Measurements from ENCODE around the gene GCM1.

Gene GCM1

DNA sequence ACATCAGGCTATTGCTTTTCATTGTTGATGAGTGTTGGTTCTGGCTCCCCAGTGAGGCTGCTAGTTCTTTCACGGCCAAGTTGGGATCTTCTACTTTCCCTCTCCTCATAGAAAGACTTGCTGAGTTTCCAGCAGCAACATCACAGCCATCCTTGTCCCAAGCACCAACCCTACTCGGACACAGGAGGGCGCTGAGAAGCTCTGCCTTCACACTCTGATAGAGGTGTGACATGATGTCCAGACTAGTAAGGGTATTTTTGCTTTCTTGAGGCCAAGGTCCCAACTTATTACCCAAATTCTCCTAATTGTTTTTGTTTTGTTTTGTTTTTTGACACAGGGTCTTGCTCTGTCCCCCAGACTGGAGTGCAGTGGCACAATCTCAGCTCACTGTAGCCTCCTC lies 3.0 kb upstream of the GCM1 start:
- DNase-seq = peak; percentile 34 to 40

DNA sequence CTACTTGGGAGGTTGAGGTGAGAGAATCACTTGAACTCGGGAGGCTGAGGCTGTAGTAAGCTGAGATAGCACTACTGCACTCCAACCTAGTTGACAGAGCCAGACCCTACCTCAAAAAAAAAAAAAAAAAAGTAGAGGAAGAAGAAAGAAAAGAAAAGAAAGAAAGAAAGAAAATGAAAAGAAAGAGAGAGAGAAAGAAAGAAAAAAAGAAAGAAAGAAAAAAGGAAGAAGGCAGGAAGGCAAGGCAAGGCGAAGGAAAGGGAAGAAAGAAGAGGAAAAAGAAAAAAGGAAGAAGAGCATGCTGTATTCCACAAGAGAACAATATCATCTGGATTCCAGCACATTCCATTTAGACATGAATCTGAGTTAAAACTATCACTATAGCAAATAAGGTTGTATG lies 3.8 kb downstream of the GCM1 start:
- no peak for DNase-seq

DNA sequence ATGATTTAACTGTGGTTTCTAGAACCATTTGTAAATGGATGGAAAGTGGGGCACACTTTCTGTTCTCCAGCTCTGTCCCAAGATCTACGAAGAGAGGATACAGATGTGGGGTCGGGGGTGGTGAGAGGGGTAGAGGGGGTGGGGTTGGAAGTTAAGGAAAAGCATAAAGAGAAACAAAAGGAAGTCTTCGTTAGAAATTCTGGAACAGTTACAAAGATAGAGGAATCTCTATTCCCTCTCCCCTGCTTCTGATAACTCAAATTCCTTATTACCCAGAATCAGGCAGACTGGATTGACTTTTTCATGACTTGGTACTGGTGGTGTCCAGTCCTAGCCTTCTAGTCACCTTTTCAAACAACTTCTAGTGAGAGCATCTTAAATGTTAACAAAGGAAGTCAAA lies 4.9 kb downstream of the GCM1 start:
- DNase-seq = no peak

DNA sequence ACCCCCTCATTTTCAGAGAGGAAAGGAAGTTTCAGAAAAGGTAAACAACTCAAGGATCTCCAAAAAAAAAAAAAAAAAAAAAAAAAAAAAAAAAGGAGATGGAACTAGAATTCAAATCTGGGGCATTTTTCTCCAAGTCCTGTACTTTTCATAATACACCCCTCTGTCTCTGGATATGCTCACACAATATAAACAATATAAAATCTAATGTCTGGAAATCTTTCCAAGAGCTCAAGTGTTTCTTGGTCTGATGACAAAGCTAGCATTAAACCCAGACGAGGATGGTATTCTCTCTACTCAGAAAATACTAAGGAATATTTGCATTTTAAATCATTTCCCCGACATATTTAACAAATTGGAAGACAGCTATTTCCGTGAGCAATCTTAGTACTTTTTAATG lies 5.8 kb downstream of the GCM1 start:
- no peak for DNase-seq

DNA sequence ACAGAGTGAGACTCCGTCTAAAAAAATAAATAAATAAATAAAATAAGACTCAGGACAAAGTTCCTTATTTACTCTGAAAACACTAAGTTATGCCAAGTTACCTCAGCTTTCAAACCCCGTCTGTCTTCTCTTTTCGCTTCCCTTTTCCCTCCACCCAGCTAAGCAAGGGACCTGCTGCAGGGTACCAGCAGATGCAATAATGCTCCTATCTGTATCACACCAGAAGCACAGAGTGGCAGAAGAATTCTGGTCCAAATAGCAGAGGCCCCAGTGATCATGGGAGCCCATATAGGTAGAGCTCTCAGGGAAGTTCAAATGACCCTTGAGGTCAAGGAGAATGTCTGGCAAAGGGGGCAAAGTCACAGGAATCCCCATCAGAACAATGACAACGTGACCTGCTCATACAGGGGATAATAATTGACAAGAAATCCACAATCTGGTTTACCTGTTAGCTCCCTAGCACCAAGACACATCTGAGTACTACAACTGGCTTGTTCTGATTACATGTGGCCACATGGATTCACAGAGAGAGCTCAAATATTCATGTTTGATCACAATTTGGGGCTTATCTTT lies 8.7 kb downstream of the GCM1 start:
- DNase-seq = no peak

DNA sequence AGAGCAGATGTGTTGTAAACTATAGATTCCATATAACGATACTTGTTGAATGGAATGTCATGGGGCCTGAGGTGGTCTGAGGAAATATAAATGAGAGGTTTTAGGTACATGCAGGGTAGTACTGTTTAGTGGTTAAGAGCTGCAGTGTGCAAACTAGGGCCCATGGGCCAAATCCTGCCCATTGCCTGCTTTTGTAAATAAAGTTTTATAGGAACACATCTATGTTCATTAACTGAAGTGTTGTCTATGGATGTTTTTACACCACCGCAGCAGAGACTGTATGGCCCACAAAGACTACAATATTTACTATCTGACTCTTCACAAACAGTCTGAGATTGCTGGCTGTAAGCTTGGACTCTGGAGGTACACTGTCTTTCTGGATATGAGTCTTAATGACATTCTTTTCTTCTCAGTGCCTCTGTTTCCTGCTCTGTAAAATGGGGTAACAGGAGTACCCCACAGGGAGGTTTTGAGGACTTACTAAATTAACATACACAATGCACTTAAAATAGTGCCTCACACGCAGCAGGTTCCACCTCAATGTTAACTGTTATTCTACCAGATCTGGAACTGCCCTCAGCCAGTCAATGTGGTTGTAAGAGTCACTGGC lies 12.5 kb downstream of the GCM1 start:
- DNase-seq = no peak

DNA sequence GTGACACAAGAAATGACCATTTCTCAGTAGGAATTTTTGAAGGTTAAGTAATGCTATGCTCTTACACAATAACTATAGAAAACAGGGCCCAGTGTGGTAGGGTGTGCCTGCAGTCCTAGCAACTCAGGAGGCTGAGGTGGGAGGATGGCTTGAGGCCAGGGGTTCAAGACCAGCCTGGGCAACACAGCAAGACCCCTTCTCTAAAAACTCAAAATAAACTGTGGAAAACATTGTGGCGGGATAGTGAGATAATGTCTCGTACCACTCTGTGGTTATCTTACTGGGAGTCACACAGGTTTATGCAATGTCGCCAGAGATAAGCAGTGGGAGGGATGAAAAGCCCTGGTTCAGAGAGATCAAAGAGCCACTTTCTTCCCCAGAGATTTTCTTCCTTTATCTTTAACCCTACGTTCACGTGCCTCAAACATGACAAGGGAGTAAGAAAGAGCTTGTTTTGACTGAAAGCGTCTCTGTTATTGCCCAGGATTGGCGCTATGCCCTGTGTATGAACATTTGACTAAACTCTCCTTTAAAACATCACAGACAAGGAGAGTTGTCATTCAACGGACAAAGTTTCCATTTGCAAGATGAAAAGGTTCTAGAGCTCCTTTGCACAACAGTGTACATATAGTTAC lies 13.9 kb downstream of the GCM1 start:
- no peak for DNase-seq

DNA sequence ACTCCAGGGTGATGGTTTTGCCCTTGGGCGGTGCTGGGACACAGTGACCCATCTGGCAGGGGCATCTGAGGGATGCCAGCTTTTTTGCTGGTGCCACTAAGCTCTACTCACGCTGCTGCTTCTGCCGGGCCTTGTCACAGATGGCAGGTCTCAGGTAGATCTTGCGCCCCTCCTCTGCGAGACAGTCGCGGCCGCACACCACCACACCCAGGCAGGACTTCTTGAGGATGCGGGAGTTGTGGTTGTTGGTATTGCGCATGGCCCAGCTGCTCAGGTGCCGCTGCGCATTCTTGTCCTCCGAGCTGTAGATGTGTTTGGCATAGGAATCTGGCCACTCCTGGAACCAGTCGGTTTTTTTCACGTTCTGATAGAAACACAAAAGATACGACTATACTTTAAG lies 14.7 kb downstream of the GCM1 start:
- DNase-seq = no peak

DNA sequence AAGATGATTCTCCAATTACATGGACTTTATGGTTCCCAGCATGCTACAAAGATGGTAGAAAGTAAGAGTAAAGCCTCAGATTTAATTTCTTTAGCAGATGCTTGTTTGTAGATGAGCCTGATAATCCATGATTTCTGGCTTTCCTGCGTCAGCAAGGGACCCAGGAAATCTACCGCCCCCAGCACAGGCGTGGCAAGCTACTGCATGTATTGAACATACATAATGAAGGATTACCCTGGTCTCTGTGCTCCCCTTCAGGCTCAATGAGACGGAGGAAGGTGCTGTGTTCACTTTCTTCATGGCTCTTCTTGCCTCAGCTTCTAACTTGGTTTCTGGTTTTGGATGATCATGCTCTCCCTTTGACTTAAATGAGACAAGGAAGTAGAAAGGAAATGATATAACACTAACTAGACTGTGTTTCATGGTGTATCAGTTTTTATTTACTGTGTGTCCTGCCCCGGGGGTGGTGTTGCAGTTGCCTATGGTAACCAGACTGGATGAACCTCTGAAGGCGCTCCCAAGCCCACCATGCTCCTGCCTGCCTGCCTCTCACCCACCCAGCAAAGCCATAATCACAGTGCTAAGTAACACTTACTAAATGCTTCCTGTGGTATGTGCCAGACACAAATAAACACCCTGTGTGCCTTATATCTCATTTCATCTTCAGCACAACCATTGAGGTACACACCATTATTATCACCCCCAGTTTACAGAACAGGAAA lies 17.9 kb downstream of the GCM1 start:
- DNase-seq = no peak

DNA sequence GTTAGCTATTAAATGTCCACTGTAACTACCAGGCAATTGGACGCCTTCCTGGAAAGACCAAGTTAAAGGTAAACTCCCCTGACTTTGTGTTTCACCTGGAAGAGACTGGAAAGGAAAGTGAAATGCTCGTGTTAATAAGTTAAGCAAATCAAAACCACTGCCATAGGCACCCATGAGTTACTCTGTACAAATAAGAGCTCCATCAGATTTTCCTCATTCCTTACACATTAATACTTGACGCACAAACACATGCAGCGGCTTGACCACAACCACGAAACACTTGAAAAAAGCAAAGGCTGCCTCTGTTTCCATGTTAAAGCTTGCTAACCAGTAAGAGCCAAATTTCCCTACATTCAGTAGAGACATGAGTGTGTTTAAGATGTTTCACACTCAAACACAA lies 19.8 kb downstream of the GCM1 start:
- no peak for DNase-seq

DNA sequence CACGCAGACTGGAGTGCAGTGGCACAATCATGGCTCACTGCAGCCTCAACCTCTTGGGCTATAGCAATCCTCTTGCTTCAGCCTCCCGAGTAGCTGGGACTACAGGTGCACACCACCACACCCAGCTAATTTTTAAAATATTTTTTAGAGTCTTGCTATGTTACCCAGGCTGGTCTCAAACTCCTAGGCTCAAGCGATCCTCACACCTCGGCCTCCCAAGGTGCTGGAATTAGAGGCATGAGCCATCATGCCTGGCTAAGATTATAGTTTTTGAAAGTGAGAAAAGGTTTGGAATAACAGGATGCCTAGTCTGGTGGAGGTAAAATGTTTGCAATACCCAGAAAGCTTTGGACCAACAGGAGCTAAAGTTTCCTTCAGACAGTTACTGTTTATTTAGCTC lies 23.4 kb downstream of the GCM1 start:
- DNase-seq = no peak

DNA sequence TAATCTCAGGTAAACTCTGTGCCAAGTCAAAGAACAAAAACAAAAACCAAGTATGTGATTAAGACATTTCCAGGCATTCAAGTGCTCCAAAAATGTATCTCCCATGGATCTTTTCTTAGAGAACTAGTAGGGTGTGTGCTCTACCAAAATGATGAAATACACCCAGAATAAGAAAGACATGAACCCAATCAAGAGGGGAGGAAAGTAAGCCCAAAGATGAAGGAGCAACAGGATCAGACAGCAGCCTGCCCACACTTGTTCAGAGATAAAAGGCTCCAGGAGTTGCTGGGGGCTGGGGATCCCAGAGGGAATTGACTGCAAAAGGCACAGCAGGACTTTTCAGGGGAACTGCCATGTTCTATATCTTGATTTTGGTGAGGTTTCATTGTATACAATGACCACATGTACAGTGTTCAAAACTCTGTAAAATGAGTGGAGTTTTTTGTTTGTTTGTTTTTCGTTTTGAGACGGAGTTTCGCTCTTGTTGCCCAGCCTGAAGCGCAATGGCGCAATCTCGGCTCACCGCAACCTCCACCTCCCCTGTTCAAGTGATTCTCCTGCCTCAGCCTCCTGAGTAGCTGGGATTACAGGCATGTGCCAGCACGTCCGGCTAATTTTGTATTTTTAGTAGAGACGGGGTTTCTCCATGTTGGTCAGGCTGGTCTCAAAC lies 24.4 kb downstream of the GCM1 start:
- no peak for DNase-seq

DNA sequence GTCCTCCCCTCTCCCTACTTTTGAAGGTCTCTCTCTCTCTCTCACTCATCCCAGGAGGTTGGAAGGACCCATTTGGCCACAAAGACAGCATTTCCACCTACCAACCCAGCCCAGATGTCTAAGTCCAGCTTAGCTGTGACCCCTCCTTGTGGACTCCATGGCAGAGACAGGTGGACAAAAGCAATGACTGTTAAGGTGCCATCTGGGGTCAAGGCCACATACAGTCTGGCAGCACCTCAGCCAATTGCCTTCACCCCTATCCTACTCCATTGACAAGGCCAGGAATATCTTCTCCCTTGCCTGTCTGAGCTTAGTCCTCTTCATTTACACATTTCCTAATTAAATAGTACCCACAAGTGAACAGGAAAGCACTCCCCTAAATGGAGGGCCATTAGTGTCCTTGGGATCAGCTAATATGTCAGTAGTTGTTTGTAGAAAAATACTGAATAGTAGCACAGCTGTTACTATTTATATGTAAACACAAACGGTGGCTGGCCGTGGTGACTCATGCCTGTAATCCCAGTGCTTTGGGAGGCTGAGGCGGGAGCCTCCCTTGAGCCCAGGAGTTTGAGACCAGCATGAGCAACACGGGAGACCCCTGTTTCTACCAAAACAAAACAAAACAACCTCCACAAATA lies 28.8 kb downstream of the GCM1 start:
- no peak for DNase-seq

DNA sequence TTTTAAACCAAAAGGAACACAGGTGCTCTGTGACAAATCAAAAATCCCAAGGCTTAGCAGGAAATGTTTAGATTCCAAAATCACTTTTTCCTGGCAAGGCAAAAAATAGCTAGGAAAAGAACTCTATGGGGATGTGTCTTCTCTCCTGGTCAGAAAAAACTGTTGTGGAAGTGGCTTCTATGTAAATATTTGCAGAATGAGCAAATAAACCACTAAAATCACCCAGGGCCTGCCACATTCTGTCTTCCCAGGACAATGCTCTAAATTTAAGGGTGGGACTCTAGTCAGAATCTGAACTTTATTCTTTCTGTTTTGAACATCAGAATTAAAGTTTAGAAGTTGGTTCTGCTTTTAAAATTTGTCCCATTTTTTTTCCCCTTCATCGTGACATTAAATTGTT lies 29.3 kb downstream of the GCM1 start:
- no peak for DNase-seq

DNA sequence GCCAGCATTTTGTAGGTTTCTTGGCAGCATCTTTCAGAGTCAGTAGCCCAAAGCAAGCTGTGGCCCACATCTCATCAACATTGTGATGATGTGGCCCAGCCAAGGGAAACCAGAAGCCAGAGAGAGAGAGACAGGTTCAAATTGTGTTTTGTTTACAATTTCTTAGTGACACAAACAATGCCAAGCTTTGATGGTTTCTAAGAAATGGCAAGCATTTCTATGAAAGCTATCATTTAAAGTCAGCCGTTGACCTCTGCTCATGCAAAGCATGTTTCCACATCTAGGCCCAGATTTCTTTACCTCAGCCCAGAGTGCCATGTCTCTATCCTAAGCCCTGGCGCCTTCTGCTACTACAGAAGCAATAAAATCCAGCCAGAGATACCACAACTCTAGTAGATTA lies 32.9 kb downstream of the GCM1 start:
- DNase-seq = no peak

DNA sequence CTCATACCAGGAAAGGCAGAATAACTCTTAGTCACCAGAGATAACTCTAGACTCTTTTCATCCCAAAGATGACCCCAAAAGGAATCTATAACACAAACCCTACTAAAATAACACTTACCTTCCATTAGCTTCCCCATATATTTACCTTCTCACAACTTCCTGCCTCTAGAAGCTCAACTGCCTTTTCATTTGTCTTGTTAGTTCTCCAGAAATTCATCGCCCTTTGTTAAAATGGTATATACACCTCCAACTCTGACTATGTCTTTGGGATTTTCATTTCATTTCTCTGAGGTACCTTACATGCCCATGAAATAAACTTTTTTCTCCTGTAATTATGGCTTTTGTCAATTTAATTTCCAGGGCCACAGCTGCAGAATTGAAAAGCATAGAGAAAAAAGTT lies 33.5 kb downstream of the GCM1 start:
- DNase-seq = no peak

DNA sequence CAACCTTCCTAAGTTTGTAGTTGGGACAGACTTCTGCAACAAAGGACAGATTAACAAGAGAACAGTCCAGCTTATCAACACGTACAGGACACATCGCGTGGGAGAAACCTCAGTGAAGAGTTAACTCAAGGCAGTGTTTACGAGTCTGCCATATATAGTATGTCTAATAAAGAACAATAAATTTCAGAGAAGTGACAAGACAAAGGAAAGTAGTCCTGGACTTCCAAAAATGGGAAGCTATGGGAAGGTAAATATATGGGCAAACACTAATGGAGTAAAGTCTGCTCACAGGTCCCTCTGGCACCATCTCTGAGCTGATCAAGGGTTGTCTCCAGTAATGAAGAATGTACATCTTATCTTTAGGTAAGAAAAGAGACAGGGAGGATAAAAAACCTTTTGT lies 34.9 kb downstream of the GCM1 start:
- DNase-seq = no peak

DNA sequence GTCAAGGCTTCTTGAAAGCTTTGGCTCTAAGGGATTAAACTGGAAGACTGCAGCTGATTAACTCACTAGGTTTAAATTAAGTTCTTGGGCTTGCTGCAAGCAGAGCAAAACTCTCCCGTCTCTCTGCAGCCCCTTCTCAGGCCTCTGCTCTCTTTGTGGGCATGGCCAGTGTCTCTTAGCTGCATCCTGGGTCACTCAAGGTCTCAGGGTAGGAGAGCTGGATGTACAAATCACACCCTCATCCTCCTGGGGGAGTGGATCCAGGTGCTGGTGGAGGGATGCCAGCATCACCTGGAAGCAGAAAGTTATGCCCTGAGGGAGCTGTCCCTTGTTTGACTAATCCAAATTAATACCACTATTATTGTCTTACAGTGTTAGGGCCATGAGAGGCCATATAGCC lies 35.8 kb downstream of the GCM1 start:
- DNase-seq = no peak

DNA sequence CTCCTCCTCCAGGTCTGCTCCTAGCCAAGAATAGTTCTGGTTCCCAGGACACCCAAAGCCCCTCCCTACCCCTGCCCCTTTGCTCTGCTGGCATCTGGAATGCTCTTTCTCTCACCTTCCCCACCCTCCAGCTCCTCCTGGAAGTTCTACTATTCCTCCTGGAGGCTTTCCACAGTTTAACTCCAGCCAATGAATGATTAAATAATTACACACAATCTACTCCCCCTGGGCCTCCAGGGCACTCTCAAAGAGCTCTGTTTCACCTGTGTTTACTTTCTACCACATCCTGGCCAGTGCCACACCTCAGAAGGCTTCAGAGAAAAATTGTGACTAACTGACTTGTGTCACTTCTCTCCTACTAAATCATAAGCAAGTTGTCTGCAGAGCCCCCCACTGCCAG lies 36.2 kb downstream of the GCM1 start:
- no peak for DNase-seq

DNA sequence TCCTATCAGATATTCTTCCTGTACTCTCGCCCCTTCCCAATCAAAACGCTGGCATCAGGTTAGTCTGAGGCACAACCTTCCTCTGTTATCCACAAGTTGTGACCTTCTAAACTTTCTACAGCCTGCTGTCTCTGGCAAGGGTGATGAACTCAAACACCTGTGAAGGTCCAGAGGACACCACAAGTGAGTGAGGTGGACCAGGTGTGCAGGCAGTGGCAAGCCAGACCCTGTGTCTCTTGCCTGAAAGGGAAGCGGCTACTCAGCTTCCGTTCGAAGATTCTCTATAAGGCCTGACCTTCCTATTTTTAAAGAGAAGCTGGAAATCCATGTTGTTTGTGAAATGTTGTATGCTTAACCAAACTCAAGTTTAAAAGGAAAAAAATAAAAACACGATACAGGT lies 36.8 kb downstream of the GCM1 start:
- no peak for DNase-seq

DNA sequence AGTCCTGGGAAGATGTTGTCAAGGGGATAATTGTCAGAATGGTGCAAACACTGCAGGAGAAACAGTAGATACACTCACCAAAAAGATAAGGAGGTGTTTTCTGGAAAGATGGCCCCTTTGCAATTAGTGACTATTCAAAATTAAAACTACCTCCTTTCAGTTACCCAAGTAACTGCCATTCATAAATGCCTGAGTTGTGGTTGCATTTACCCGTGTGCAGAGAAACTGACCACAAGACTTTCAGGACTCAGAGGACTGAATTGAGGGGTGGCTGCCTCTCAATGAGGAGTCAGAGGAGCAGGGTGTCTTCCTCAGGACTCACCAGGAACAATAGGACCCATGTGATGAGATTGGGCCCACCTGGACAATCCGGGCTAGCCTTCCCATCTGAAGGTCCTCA lies 39.0 kb downstream of the GCM1 start:
- no peak for DNase-seq

DNA sequence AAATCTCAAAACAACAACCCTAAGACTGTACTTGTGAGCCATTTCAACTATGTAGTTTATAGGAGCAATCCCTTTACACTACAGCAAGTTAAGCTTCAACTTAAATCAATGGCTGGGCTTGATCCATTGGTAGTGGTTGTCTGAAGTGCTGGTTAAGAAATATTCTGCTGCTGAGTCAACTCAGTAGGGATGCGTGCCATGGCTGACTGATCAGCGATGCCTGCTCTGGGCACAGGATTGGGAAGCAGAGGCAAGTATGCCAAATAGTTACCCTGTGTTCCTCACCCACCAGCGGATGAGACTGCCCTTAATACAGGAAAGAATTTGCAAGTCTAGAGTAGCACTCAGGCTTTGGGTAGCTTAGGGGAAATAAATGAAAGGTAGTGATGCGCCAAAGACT lies 41.5 kb downstream of the GCM1 start:
- no peak for DNase-seq

DNA sequence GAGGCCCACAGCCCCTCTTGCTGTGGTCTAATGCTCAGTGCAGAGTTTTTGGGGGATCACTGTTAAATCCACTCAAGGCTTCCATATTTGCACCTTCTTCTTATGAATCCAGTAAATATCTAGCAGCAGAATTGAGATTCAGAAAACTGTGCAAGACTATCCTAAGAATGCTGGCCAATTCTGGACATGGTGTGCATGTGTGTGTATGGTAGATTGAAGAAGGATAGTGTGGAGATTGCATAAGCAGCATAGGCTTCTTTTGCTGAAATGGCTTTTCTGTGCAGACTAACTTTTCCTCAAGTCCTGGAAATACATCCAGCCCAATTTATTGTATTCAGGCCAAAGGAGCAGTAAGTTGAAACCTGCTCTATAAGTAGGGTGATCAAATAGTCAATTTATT lies 43.7 kb downstream of the GCM1 start:
- no peak for DNase-seq

All from AML-193 (cell line).